IPS-18a (cell line): ENCODE results near the gene IRGM.
"Not testable (repeated sequence)": the region's sequence is repeated elsewhere in the genome, so short reads cannot be mapped to it uniquely, and the experiment has no call there.

ENCODE experiments used
- H3K27ac ChIP-seq: one replicate; pipeline ENCODE4 v1.5.1; 2013; ENCODE audit warnings: low read length
- H3K27me3 ChIP-seq: one replicate; pipeline ENCODE4 v1.6.1; 2013; ENCODE audit warnings: mild to moderate bottlenecking, low read length; ENCODE audit not compliant: control insufficient read depth, insufficient read depth
- H3K36me3 ChIP-seq: one replicate; pipeline ENCODE4 v1.6.1; 2013; ENCODE audit warnings: low read depth, low read length; ENCODE audit not compliant: control insufficient read depth
- H3K4me1 ChIP-seq: one replicate; pipeline ENCODE4 v1.6.1; 2013; ENCODE audit warnings: low read depth, low read length; ENCODE audit not compliant: control insufficient read depth
- H3K4me3 ChIP-seq: one replicate; pipeline ENCODE4 v1.5.1; 2013; ENCODE audit warnings: low read length
- H3K9ac ChIP-seq: one replicate; pipeline ENCODE4 v1.6.1; 2013; ENCODE audit warnings: mild to moderate bottlenecking, low read length, moderate library complexity
- H3K9me3 ChIP-seq: one replicate; pipeline ENCODE4 v1.6.1; 2013; ENCODE audit warnings: low read depth, low read length; ENCODE audit not compliant: control insufficient read depth

IRGM gene

DNA sequence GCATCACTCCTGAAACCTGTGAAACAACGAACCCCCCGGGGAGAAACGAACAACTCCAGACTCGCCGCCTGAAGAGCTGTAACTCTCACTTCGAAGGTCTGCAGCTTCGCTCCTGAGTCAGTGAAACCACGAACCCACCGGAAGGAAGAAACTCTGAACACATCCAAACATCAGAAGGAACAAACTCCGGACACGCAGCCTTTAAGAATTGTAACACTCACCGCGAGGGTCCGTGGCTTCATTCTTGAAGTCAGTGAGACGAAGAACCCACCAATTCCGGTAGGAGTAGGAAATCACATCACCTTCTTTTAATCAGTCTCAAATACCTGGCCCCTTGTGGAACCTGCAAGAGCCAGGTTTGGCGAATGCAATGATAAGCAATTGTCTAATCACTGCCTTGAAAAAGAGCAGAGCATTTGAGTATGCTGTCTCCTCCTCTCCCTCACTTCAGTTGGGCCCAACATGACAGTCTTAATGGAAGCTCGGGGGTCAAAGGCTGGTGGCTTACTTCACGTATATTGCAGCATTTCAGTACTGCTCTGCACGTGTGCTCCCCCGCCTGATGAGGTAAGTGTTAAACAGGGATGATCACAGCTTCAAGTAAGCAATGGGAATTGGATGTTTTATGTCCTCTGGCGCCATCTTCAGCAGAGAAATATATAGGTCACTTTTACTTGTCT is 473 bp downstream of the IRGM start:
- Histone ChIP-seq H3K9ac (no peak overlapping the region), H3K36me3 (no peaks in the 10 kb centered on the region), H3K4me3 (no peak overlapping the region), H3K4me1 (no peaks in the 10 kb centered on the region), H3K27ac (no peak overlapping the region), H3K27me3 (peaks cover 8% of the 10 kb centered on the region), H3K9me3 (no peaks in the 10 kb centered on the region)

DNA sequence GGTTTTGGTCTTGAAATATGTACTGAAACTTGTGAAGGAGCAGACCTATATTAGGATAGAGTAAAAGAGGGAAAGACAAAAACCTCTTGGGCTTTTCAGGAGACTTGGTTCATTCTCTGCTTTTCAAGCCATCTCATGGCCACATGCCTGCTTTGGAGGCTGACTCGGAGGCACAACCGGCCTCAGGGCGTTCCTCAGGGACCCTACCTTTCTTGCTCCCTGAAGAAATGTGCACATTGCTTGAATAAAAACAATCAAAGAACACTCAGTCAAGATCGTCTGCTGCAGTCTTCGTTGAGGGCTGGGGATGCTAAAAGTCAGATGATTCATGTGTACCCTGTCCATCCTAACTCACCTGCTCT is 994 bp downstream of the IRGM start:
- Histone ChIP-seq H3K36me3 (no peaks in the 10 kb centered on the region), H3K4me1 (no peaks in the 10 kb centered on the region), H3K9ac (no peak overlapping the region), H3K9me3 (no peaks in the 10 kb centered on the region), H3K4me3 (no peak overlapping the region), H3K27ac (no peak overlapping the region), H3K27me3 (peaks cover 8% of the 10 kb centered on the region)

DNA sequence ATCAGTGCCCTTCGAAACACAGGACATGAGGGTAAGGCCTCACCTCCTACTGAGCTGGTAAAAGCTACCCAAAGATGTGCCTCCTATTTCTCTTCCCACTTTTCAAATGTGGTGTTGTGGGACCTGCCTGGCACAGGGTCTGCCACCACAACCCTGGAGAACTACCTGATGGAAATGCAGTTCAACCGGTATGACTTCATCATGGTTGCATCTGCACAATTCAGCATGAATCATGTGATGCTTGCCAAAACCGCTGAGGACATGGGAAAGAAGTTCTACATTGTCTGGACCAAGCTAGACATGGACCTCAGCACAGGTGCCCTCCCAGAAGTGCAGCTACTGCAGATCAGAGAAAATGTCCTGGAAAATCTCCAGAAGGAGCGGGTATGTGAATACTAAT is 1.9 kb downstream of the IRGM start:
- no peaks in the 10 kb centered on the region for H3K36me3 ChIP-seq
- H3K27ac ChIP-seq: no peak overlapping the region
- H3K9me3 ChIP-seq: no peaks in the 10 kb centered on the region
- H3K9ac ChIP-seq: no peak overlapping the region
- H3K27me3 ChIP-seq: peaks cover 8% of the 10 kb centered on the region
- H3K4me3 ChIP-seq: no peak overlapping the region
- H3K4me1 ChIP-seq: no peaks in the 10 kb centered on the region

DNA sequence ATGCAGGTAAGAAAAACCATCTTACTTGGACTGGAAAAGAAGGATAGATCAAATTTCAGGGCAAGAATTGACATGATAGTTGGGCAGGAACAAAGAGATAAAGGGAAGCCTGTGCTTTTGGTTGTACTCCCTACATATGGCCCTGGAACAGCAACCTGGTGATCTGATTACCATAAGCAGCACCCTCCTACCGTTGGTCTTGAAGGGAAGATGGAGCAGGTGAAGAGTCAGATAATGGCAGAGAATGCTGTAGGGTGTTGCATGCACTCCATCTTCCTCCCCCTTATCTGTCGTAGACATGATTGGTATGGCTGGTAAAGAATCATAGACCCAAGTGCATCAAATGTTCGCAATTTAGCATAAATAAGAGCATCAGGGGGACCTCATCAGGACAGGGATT is 4.7 kb downstream of the IRGM start:
- Histone ChIP-seq H3K9ac (no peak overlapping the region), H3K4me1 (no peaks in the 10 kb centered on the region), H3K4me3 (no peak overlapping the region)

DNA sequence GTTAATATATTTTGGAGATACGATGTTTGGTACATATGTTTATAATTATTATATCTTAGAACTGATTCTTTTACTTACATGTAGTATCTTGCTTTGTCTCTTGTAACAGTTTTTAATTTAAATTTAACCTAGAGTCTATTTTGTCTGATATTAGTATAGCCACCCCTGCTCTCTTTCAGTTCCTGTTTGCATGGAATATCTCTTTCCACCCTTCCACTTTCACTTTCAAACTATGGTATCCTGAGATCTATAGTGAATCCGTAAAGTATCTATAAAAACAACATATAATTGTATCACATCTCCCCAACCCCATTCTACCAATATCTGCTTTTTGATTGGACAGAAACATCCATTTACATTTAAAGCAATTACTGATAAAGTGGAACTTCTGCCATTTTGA is 7.2 kb downstream of the IRGM start:
- no peak overlapping the region for H3K27ac ChIP-seq
- no peaks in the 10 kb centered on the region for H3K27me3 ChIP-seq
- no peak overlapping the region for H3K9ac ChIP-seq
- H3K4me1 ChIP-seq: no peaks in the 10 kb centered on the region
- H3K4me3 ChIP-seq: no peak overlapping the region
- H3K36me3 ChIP-seq: no peaks in the 10 kb centered on the region
- H3K9me3 ChIP-seq: no peaks in the 10 kb centered on the region

More for the DNA sequence above, 4.7 kb downstream of the IRGM start:
- Histone ChIP-seq H3K27ac (no peak overlapping the region), H3K27me3 (peaks cover 8% of the 10 kb centered on the region), H3K36me3 (no peaks in the 10 kb centered on the region), H3K9me3 (no peaks in the 10 kb centered on the region)

DNA sequence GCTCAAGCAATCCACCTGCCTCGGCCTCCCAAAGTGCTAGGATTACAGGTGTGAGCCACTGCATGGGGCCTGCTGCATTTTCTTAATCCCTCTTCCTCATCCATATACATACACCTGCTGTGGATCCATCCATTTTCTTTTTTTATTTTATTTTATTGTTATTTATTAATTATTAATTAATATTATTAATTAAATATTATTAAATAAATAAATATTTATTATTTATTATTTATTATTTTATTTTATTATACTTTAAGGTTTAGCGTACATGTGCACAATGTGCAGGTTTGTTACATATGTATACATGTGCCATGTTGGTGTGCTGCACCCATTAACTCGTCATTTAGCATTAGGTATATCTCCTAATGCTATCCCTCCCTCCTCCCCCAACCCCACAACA is 10.4 kb downstream of the IRGM start:
- H3K27ac ChIP-seq, H3K9ac ChIP-seq, H3K27me3 ChIP-seq, H3K36me3 ChIP-seq, H3K4me1 ChIP-seq, H3K4me3 ChIP-seq: not testable (repeated sequence)
- peaks cover 11% of the 10 kb centered on the region for H3K9me3 ChIP-seq

DNA sequence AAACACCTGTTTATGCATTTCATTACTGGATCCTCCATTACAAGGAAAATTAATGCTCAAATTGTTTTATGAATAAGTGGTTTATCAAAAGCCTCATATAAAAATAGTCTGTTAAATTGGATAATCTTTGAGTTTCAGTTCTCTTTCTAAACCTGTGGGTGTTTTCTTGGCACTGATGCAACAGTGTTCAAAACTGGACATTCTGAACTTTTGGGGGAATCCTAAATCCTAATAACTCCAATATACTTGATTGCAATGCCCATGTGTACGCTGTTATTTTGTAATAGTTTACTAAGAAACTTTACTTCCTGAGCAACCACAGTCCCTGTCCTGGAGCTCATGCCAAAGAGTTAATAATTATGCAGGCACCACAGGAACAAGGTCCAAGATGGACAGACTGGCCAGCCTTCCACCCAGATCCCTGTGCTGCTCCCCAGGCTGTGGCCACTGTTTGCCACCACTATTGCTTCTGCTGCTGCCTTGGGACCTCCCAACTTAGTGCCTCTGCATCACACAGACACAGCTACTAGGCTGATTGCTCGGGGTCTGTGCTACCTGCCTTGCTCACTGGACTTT is 14.0 kb downstream of the IRGM start:
- no peak overlapping the region for H3K4me3 ChIP-seq
- no peaks in the 10 kb centered on the region for H3K36me3 ChIP-seq
- H3K27ac ChIP-seq: no peak overlapping the region
- no peaks in the 10 kb centered on the region for H3K27me3 ChIP-seq
- peaks cover 32% of the 10 kb centered on the region for H3K9me3 ChIP-seq
- no peaks in the 10 kb centered on the region for H3K4me1 ChIP-seq
- no peak overlapping the region for H3K9ac ChIP-seq

DNA sequence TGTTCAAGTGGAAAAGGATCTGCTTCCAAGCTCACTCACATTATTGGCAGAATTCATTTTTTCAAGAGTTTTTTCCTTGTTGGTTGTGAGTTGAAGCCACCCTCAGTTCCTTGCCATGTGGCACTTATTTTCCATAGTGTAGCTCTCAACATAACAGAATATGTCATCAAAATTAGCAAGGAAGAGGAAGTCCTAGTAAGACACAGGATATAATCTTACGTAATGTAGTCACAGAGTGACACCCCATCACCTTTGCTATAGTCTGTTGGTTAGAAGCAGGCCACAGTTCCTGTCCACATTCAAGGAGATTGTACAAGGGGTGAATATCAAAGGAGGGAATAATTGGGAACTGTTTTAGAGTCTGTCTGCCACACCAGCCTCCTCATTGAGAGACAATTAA is 15.7 kb downstream of the IRGM start:
- Histone ChIP-seq H3K27ac (no peak overlapping the region), H3K27me3 (no peaks in the 10 kb centered on the region), H3K4me3 (no peak overlapping the region), H3K9me3 (peaks cover 36% of the 10 kb centered on the region), H3K9ac (no peak overlapping the region), H3K36me3 (no peaks in the 10 kb centered on the region), H3K4me1 (no peaks in the 10 kb centered on the region)

DNA sequence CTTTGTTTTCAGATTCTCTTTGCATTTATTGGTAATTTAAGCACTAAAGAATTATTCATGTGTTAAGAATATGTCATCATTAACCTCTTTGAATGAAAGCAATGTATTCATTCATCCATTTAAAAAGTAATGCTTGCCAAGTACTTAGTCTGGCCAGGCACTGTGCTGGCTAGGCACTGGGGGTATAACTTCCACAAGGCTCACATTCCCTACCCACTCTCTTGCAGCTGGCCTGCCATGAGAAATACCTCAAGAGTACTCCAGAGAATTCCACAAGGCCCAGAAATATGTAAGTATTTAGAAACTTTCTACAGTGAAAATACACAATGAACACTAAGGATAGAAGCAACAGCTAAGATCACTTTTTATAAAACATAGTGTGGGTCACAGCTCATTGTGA is 33.0 kb downstream of the IRGM start:
- Histone ChIP-seq H3K27me3 (no peaks in the 10 kb centered on the region), H3K9me3 (peaks cover 41% of the 10 kb centered on the region)

DNA sequence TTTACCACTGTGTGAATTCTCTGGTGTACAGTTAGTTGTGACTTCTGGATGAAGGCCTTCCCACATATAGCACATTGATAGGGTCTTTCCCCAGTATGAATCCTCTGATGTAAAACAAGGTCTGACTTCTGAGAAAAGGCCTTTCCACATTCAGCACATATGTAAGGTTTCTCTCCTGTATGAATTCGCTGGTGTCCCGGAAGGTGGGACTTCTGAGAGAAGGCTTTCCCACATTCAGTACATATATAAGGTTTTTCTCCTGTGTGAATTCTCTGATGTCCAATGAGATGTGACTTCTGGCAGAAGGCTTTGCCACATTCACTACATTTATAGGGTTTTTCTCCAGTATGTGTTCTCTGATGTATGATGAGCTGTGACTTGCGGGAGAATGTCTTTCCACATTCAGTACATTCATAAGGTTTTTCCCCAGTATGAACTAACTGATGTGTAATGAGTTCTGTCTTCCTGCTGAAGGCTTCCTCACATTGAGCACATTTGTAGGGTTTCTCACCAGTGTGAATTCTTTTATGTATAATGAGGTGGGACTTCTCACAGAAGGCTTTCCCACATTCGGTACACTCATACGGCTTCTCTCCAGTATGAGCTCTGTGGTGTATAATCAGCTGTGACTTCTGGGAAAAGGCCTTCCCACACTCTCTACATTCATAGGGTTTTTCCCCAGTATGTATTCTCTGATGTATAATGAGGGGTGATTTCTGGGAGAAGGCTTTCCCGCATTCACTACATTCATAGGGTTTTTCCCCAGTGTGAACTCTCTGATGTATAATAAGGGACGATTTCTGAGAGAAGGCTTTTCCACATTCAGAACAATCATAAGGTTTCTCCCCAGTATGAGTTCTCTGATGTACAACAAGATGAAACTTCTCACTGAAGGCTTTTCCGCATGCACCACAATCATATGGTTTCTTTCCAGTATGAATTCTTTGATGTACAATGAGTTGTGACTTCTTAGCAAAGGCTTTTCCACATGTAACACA is 49.4 kb downstream of the IRGM start:
- no peak overlapping the region for H3K27ac ChIP-seq
- peaks cover 68% of the 10 kb centered on the region for H3K9me3 ChIP-seq
- no peaks in the 10 kb centered on the region for H3K27me3 ChIP-seq
- no peaks in the 10 kb centered on the region for H3K36me3 ChIP-seq
- H3K4me1 ChIP-seq: no peaks in the 10 kb centered on the region
- H3K4me3 ChIP-seq: no peak overlapping the region
- H3K9ac ChIP-seq: no peak overlapping the region

More for the DNA sequence above, 33.0 kb downstream of the IRGM start:
- Histone ChIP-seq H3K27ac (no peak overlapping the region), H3K4me1 (no peaks in the 10 kb centered on the region), H3K36me3 (no peaks in the 10 kb centered on the region), H3K9ac (no peak overlapping the region), H3K4me3 (no peak overlapping the region)
